ENCODE measurements around the gene CABP1.
"Not testable (repeated sequence)": the region's sequence is repeated elsewhere in the genome, so short reads cannot be mapped to it uniquely, and the experiment has no call there.

The CABP1 gene

GRCh38 chr12:120639771-120640721, at the start of gene CABP1:
Gene CABP1 (plus strand): TSS chr12:120640626. CDS start chr12:120640686, 60 bp downstream.
- no peak for DNase-seq

GRCh38 chr12:120590741-120591407, 49.6 kb upstream of the CABP1 start:
- DNase-seq = no peak

- DNase-seq = no peak
Observed at GRCh38 chr12:120592121-120593049, 48.0 kb upstream of the CABP1 start.

GRCh38 chr12:120596901-120597300, 43.5 kb upstream of the CABP1 start:
- DNase-seq = no peak

- no peak for DNase-seq
Observed at GRCh38 chr12:120597861-120598260, 42.6 kb upstream of the CABP1 start.

- DNase-seq = no peak
Observed at GRCh38 chr12:120598674-120599463, 41.6 kb upstream of the CABP1 start.

GRCh38 chr12:120599672-120600552, 40.5 kb upstream of the CABP1 start:
- no peak for DNase-seq

- DNase-seq = not testable (repeated sequence)
Observed at GRCh38 chr12:120602416-120602815, 38.0 kb upstream of the CABP1 start.

GRCh38 chr12:120610560-120610959, 29.9 kb upstream of the CABP1 start:
- DNase-seq = no peak

GRCh38 chr12:120611534-120611933, 28.9 kb upstream of the CABP1 start:
- not testable (repeated sequence) for DNase-seq

GRCh38 chr12:120614848-120615247, 25.6 kb upstream of the CABP1 start:
- no peak for DNase-seq

- DNase-seq = not testable (repeated sequence)
Observed at GRCh38 chr12:120617193-120617592, 23.2 kb upstream of the CABP1 start.

GRCh38 chr12:120617767-120618166, 22.7 kb upstream of the CABP1 start:
- DNase-seq = not testable (repeated sequence)

- DNase-seq = no peak
Observed at GRCh38 chr12:120618954-120619615, 21.3 kb upstream of the CABP1 start.

- DNase-seq = no peak
Observed at GRCh38 chr12:120620624-120621023, 19.8 kb upstream of the CABP1 start.

GRCh38 chr12:120625557-120626419, 14.6 kb upstream of the CABP1 start:
- DNase-seq = no peak

GRCh38 chr12:120628919-120629318, 11.5 kb upstream of the CABP1 start:
- no peak for DNase-seq

GRCh38 chr12:120630104-120630892, 10.1 kb upstream of the CABP1 start:
- no peak for DNase-seq
